ENCODE measurements around the gene TLR2.

Gene TLR2

DNA sequence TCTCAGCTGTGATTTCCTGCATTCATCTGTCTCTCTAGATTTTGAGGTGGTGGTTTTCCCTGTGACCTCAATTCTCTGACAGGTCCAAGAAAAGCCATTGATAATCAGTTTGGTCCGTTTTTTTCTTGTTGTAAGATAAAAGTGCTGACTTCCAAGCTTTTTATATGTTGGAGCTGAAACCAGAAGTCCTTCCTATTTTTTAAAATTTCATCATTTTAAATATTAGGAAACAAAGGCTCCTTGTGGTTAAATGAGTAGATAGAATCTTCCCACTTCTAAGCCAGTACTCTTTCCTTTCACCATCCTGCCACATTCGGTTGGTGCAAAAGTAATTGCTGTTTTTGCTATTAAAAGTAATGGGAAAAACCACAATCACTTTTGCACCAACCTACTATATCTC lies 57.5 kb downstream of the TLR2 start:
- no peaks in the 10 kb centered on the region for H3K4me1 ChIP-seq (ENCODE audit: low read length)
- H3K4me3 ChIP-seq (ENCODE audit: low read length), result no peak overlapping the region
- no peaks in the 10 kb centered on the region for H4K20me1 ChIP-seq (ENCODE audit: insufficient read depth, low read length)
- H3K79me2 ChIP-seq (ENCODE audit: low read length), result no peaks in the 10 kb centered on the region
- no peak overlapping the region for H3K4me2 ChIP-seq (ENCODE audit: low read length)
- H3K36me3 ChIP-seq (replicated peaks; ENCODE audit: low read depth, low read length), result peaks cover 4% of the 10 kb centered on the region
- H3K9ac ChIP-seq (ENCODE audit: low read length), result no peak overlapping the region
- no peak overlapping the region for H3K27ac ChIP-seq (ENCODE audit: low read length)
- H2AFZ ChIP-seq (ENCODE audit: low read depth, low read length), result no peak overlapping the region
- H3K9me3 ChIP-seq (ENCODE audit: insufficient read depth, low read length), result peaks cover 7% of the 10 kb centered on the region
- TF ChIP-seq EZH2phosphoT487 (IDR thresholded peaks at IDR 0.05; ENCODE audit: low read depth), result no peak
- TF ChIP-seq, protein P1, sequence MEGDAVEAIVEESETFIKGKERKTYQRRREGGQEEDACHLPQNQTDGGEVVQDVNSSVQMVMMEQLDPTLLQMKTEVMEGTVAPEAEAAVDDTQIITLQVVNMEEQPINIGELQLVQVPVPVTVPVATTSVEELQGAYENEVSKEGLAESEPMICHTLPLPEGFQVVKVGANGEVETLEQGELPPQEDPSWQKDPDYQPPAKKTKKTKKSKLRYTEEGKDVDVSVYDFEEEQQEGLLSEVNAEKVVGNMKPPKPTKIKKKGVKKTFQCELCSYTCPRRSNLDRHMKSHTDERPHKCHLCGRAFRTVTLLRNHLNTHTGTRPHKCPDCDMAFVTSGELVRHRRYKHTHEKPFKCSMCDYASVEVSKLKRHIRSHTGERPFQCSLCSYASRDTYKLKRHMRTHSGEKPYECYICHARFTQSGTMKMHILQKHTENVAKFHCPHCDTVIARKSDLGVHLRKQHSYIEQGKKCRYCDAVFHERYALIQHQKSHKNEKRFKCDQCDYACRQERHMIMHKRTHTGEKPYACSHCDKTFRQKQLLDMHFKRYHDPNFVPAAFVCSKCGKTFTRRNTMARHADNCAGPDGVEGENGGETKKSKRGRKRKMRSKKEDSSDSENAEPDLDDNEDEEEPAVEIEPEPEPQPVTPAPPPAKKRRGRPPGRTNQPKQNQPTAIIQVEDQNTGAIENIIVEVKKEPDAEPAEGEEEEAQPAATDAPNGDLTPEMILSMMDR (IDR thresholded peaks at IDR 0.05; ENCODE audit: low read depth, low read length), result no peak
- H3K27me3 ChIP-seq (ENCODE audit: low read depth, low read length), result peaks cover 4% of the 10 kb centered on the region; the same call in 1 of the 2 replicates

- no peaks in the 10 kb centered on the region for H3K79me2 ChIP-seq (ENCODE audit: low read length)
- H4K20me1 ChIP-seq (ENCODE audit: insufficient read depth, low read length), result no peaks in the 10 kb centered on the region
- H3K4me3 ChIP-seq (ENCODE audit: low read length), result no peak overlapping the region
- TF ChIP-seq, protein P1 (IDR thresholded peaks at IDR 0.05; ENCODE audit: low read depth, low read length), result no peak
- no peak for TF ChIP-seq EZH2phosphoT487 (IDR thresholded peaks at IDR 0.05; ENCODE audit: low read depth)
- H3K36me3 ChIP-seq (replicated peaks; ENCODE audit: low read depth, low read length), result peaks cover 2% of the 10 kb centered on the region
- H3K9ac ChIP-seq (ENCODE audit: low read length), result no peak overlapping the region
- H3K4me2 ChIP-seq (ENCODE audit: low read length), result no peak overlapping the region
- H3K27me3 ChIP-seq (ENCODE audit: low read depth, low read length), result peaks cover 4% of the 10 kb centered on the region
- H3K4me1 ChIP-seq (ENCODE audit: low read length), result no peaks in the 10 kb centered on the region
- H3K9me3 ChIP-seq (ENCODE audit: insufficient read depth, low read length), result peaks cover 3% of the 10 kb centered on the region
- no peak overlapping the region for H3K27ac ChIP-seq (ENCODE audit: low read length)
- H2AFZ ChIP-seq (ENCODE audit: low read depth, low read length), result no peak overlapping the region
Measured at GRCh38 chr4:153745651-153746050, 61.6 kb downstream of the TLR2 start.

DNA sequence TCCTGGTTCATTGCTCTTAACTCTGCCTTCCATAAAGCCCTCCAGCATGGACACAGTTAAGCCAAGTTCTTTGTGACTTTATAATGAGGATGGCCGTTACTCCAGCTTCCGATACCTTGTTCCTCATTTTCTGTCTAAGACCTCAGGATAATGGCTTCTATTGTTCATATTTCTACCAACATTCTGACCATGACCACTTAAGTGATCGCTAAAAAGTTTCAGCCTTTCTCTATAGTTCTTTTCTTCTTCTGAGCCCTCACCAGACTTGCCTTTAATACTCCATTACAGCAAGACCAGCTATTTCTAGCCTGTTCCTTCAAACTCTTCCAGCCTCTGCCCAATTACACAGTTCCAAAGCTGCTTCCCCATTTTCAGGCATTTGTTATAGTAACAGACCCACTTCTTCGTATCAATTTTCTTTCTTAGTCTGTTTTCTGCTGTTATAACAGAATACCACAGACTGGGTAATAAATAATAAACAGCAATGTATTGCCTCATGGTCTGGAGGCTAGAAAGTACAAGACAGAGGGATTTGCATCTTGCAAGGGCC lies 63.4 kb downstream of the TLR2 start:
- Histone ChIP-seq H3K9ac (ENCODE audit: low read length) (no peak overlapping the region), H3K36me3 (replicated peaks; ENCODE audit: low read depth, low read length) (no peaks in the 10 kb centered on the region), H3K27me3 (ENCODE audit: low read depth, low read length) (peaks cover 12% of the 10 kb centered on the region), H3K4me1 (ENCODE audit: low read length) (no peaks in the 10 kb centered on the region), H3K79me2 (ENCODE audit: low read length) (no peaks in the 10 kb centered on the region), H3K9me3 (ENCODE audit: insufficient read depth, low read length) (no peaks in the 10 kb centered on the region), H3K4me2 (ENCODE audit: low read length) (no peak overlapping the region), H2AFZ (ENCODE audit: low read depth, low read length) (no peak overlapping the region), H3K27ac (ENCODE audit: low read length) (no peak overlapping the region), H4K20me1 (ENCODE audit: insufficient read depth, low read length) (no peaks in the 10 kb centered on the region), H3K4me3 (ENCODE audit: low read length) (no peak overlapping the region)
- no peak for TF ChIP-seq EZH2phosphoT487 (IDR thresholded peaks at IDR 0.05; ENCODE audit: low read depth)
- TF ChIP-seq, protein P1 (IDR thresholded peaks at IDR 0.05; ENCODE audit: low read depth, low read length), result no peak

GRCh38 chr4:153748378-153748777 lies 64.3 kb downstream of the TLR2 start:
- H3K9me3 ChIP-seq (ENCODE audit: insufficient read depth, low read length), result no peaks in the 10 kb centered on the region
- H3K36me3 ChIP-seq (replicated peaks; ENCODE audit: low read depth, low read length), result no peaks in the 10 kb centered on the region
- H2AFZ ChIP-seq (ENCODE audit: low read depth, low read length), result no peak overlapping the region
- H3K4me2 ChIP-seq (ENCODE audit: low read length), result no peak overlapping the region
- no peak overlapping the region for H3K9ac ChIP-seq (ENCODE audit: low read length)
- no peak overlapping the region for H3K4me3 ChIP-seq (ENCODE audit: low read length)
- TF ChIP-seq, protein P1 (IDR thresholded peaks at IDR 0.05; ENCODE audit: low read depth, low read length), result no peak
- no peak for TF ChIP-seq EZH2phosphoT487 (IDR thresholded peaks at IDR 0.05; ENCODE audit: low read depth)
- H3K27me3 ChIP-seq (ENCODE audit: low read depth, low read length), result peaks cover 12% of the 10 kb centered on the region
- H4K20me1 ChIP-seq (ENCODE audit: insufficient read depth, low read length), result no peaks in the 10 kb centered on the region
- H3K4me1 ChIP-seq (ENCODE audit: low read length), result no peaks in the 10 kb centered on the region
- no peaks in the 10 kb centered on the region for H3K79me2 ChIP-seq (ENCODE audit: low read length)
- H3K27ac ChIP-seq (ENCODE audit: low read length), result no peak overlapping the region

All from OCI-LY3 (cell line).